Measurements from ENCODE around the gene ZFYVE28.
"Not testable (repeated sequence)": the region's sequence is repeated elsewhere in the genome, so short reads cannot be mapped to it uniquely, and the experiment has no call there.

The ZFYVE28 gene

GRCh38 chr4:2446656-2447564 lies 28.5 kb upstream of the ZFYVE28 start:
- no peak for DNase-seq (ENCODE audit: low read depth in 2 of 2)

- DNase-seq (ENCODE audit: low read depth in 2 of 2): no peak
Observed at GRCh38 chr4:2445571-2445970, 27.1 kb upstream of the ZFYVE28 start.

- no peak for DNase-seq (ENCODE audit: low read depth in 2 of 2)
Observed at GRCh38 chr4:2445130-2445529, 26.7 kb upstream of the ZFYVE28 start.

- DNase-seq (ENCODE audit: low read depth in 2 of 2): no peak
Observed at GRCh38 chr4:2443956-2444740, 25.7 kb upstream of the ZFYVE28 start.

- no peak for DNase-seq (ENCODE audit: low read depth in 2 of 2)
Observed at GRCh38 chr4:2443061-2443730, 24.8 kb upstream of the ZFYVE28 start.

GRCh38 chr4:2442175-2442993 lies 23.9 kb upstream of the ZFYVE28 start:
- no peak for DNase-seq (ENCODE audit: low read depth in 2 of 2)

- DNase-seq (ENCODE audit: low read depth in 2 of 2): peak; percentile 45 to 61
Observed at GRCh38 chr4:2441393-2442174, 23.1 kb upstream of the ZFYVE28 start.

GRCh38 chr4:2438822-2439718 lies 20.6 kb upstream of the ZFYVE28 start:
- no peak for DNase-seq (ENCODE audit: low read depth in 2 of 2)

GRCh38 chr4:2437475-2438215 lies 19.2 kb upstream of the ZFYVE28 start:
- DNase-seq (ENCODE audit: low read depth in 2 of 2): no peak

GRCh38 chr4:2436761-2437474 lies 18.5 kb upstream of the ZFYVE28 start:
- no peak for DNase-seq (ENCODE audit: low read depth in 2 of 2)

- DNase-seq (ENCODE audit: low read depth in 2 of 2): no peak
Observed at GRCh38 chr4:2436301-2436700, 17.9 kb upstream of the ZFYVE28 start.

GRCh38 chr4:2434420-2434819 lies 16.0 kb upstream of the ZFYVE28 start:
- DNase-seq (ENCODE audit: low read depth in 2 of 2): no peak

- DNase-seq (ENCODE audit: low read depth in 2 of 2): no peak
Observed at GRCh38 chr4:2433609-2434350, 15.3 kb upstream of the ZFYVE28 start.

GRCh38 chr4:2432991-2433530 lies 14.6 kb upstream of the ZFYVE28 start:
- DNase-seq (ENCODE audit: low read depth in 2 of 2): no peak

- no peak for DNase-seq (ENCODE audit: low read depth in 2 of 2)
Observed at GRCh38 chr4:2432004-2432403, 13.6 kb upstream of the ZFYVE28 start.

- DNase-seq (ENCODE audit: low read depth in 2 of 2): not testable (repeated sequence)
Observed at GRCh38 chr4:2429945-2430757, 11.7 kb upstream of the ZFYVE28 start.

Measured in stimulated activated CD4-positive, alpha-beta T cell treated with anti-CD3 and anti-CD28 coated beads, Interleukin-1b, Interleukin-23, amount 100 ng/mL, for 4 hours (primary cell).